HG03565 (cell line): Measurements from ENCODE around the gene SETD2.

ENCODE experiments used
- ATAC-seq: cut with Tn5 transposase; IDR thresholded peaks from one replicate; pipeline ENCODE4 v1.9.1; 2021; ENCODE audit warnings: mild to moderate bottlenecking, moderate library complexity; ENCODE audit not compliant: unreplicated experiment

The SETD2 gene

GRCh38 chr3:47000922-47001730 lies 162.8 kb downstream of the SETD2 start:
- ATAC-seq, result no peak

GRCh38 chr3:47000198-47000815 lies 163.6 kb downstream of the SETD2 start:
- ATAC-seq, result no peak

GRCh38 chr3:46999516-47000197 lies 164.3 kb downstream of the SETD2 start:
- no peak for ATAC-seq

GRCh38 chr3:46998852-46999515 lies 164.9 kb downstream of the SETD2 start:
- ATAC-seq, result no peak

- no peak for ATAC-seq
Measured at GRCh38 chr3:46998121-46998851, 165.6 kb downstream of the SETD2 start.

GRCh38 chr3:46997453-46998091 lies 166.3 kb downstream of the SETD2 start:
- ATAC-seq, result no peak

GRCh38 chr3:46996689-46997452 lies 167.0 kb downstream of the SETD2 start:
- ATAC-seq, result no peak

GRCh38 chr3:46995901-46996562 lies 167.9 kb downstream of the SETD2 start:
- no peak for ATAC-seq

- no peak for ATAC-seq
Measured at GRCh38 chr3:46994801-46995731, 168.8 kb downstream of the SETD2 start.

GRCh38 chr3:46993986-46994385 lies 169.9 kb downstream of the SETD2 start:
- ATAC-seq, result no peak

- ATAC-seq, result no peak
Measured at GRCh38 chr3:46993292-46993691, 170.6 kb downstream of the SETD2 start.

GRCh38 chr3:46992231-46992630 lies 171.7 kb downstream of the SETD2 start:
- ATAC-seq, result no peak

GRCh38 chr3:46991406-46992165 lies 172.3 kb downstream of the SETD2 start:
- no peak for ATAC-seq

- no peak for ATAC-seq
Measured at GRCh38 chr3:46990573-46991374, 173.1 kb downstream of the SETD2 start.

GRCh38 chr3:46989146-46989810 lies 174.6 kb downstream of the SETD2 start:
- ATAC-seq, result no peak

- no peak for ATAC-seq
Measured at GRCh38 chr3:46988616-46989015, 175.3 kb downstream of the SETD2 start.
